CD4-positive, alpha-beta T cell treated with Interleukin-2 at 100 ng/mL for 4 hours (primary cell): ENCODE measurements around the gene KLK10.
"Not testable (repeated sequence)": the region's sequence is repeated elsewhere in the genome, so short reads cannot be mapped to it uniquely, and the experiment has no call there.

Experiments used
- DNase-seq: peaks from one replicate; pipeline ENCODE4 v3.0.0-alpha.2; 2020; ENCODE audit warnings: low spot score

KLK10 gene

GRCh38 chr19:51001515-51001914, 18.0 kb downstream of the KLK10 start, which contains the start of gene KLK8:
KLK8 (minus strand) TSS chr19:51001604; CDS start chr19:51001167, 437 bp downstream.
- DNase-seq, result no peak

- no peak for DNase-seq
These were observed 18.5 kb downstream of the KLK10 start for GRCh38 chr19:51000981-51001380.

- DNase-seq, result no peak
These were observed 19.1 kb downstream of the KLK10 start for GRCh38 chr19:51000426-51000825.

GRCh38 chr19:50998686-50999085, 20.8 kb downstream of the KLK10 start:
- no peak for DNase-seq

GRCh38 chr19:50998061-50998460, 21.4 kb downstream of the KLK10 start:
- DNase-seq, result no peak

GRCh38 chr19:50994129-50994528, 25.4 kb downstream of the KLK10 start:
- no peak for DNase-seq

GRCh38 chr19:50992666-50993035, 26.9 kb downstream of the KLK10 start:
- DNase-seq, result no peak

- not testable (repeated sequence) for DNase-seq
These were observed 35.1 kb downstream of the KLK10 start for GRCh38 chr19:50984416-50984815.

- no peak for DNase-seq
These were observed 35.8 kb downstream of the KLK10 start, which contains the start of gene KLK7 for GRCh38 chr19:50983625-50984292. KLK7 (minus strand) TSS chr19:50983917; CDS start chr19:50982399, 1,518 bp downstream.

- no peak for DNase-seq
These were observed 37.3 kb downstream of the KLK10 start for GRCh38 chr19:50982186-50982585.

GRCh38 chr19:50981587-50982146, 37.8 kb downstream of the KLK10 start:
- DNase-seq, result no peak

- no peak for DNase-seq
These were observed 39.3 kb downstream of the KLK10 start for GRCh38 chr19:50980208-50980607.

- no peak for DNase-seq
These were observed 39.8 kb downstream of the KLK10 start for GRCh38 chr19:50979758-50980157.

GRCh38 chr19:50978772-50979390, 40.6 kb downstream of the KLK10 start:
- no peak for DNase-seq

GRCh38 chr19:50977626-50978025, 41.9 kb downstream of the KLK10 start:
- no peak for DNase-seq

- DNase-seq, result no peak
These were observed 43.7 kb downstream of the KLK10 start for GRCh38 chr19:50975766-50976165.

GRCh38 chr19:50974702-50975556, 44.6 kb downstream of the KLK10 start:
- no peak for DNase-seq

GRCh38 chr19:50972795-50973376, 46.6 kb downstream of the KLK10 start:
- DNase-seq, result no peak

GRCh38 chr19:50969810-50970209, 49.7 kb downstream of the KLK10 start:
- DNase-seq, result not testable (repeated sequence)

GRCh38 chr19:50969413-50969760, 50.1 kb downstream of the KLK10 start, which contains the start of gene KLK6:
KLK6 (minus strand) TSS chr19:50969591; CDS start chr19:50968104, 1,487 bp downstream.
- no peak for DNase-seq

GRCh38 chr19:50968716-50969412, 50.6 kb downstream of the KLK10 start:
- no peak for DNase-seq
